ENCODE results near the gene LILRB3. TPM values are rescaled to one million over a fixed set of nuclear protein-coding genes. Genes with fewer than 3 reads are reported as not detected.
"Not testable (repeated sequence)": the region's sequence is repeated elsewhere in the genome, so short reads cannot be mapped to it uniquely, and the experiment has no call there.

The LILRB3 gene
- total RNA-seq, 3 donors from 2014 or later, result not detected

- not testable (repeated sequence) for H3K9me3 Mint-ChIP-seq; DNase-seq; H3K27me3 Mint-ChIP-seq (ENCODE audit: low read depth); H3K4me3 Mint-ChIP-seq; ATAC-seq
- Mint-ChIP-seq H3K36me3 (ENCODE audit: insufficient read depth) (peaks cover 13% of the 10 kb centered on the region), H3K4me1 (ENCODE audit: low read depth) (peaks cover 21% of the 10 kb centered on the region)
Measured at GRCh38 chr19:54194463-54194862, 28.3 kb downstream of the LILRB3 start.

- Mint-ChIP-seq H3K9me3 (no peaks in the 10 kb centered on the region), H3K27me3 (ENCODE audit: low read depth) (no peaks in the 10 kb centered on the region), H3K36me3 (ENCODE audit: insufficient read depth) (peaks cover 13% of the 10 kb centered on the region), H3K4me1 (ENCODE audit: low read depth) (peaks cover 25% of the 10 kb centered on the region), H3K4me3 (peak overlapping the region; percentile 87)
- ATAC-seq (no peak), DNase-seq (no peak)
Measured at GRCh38 chr19:54193011-54193410, 29.8 kb downstream of the LILRB3 start.

DNA sequence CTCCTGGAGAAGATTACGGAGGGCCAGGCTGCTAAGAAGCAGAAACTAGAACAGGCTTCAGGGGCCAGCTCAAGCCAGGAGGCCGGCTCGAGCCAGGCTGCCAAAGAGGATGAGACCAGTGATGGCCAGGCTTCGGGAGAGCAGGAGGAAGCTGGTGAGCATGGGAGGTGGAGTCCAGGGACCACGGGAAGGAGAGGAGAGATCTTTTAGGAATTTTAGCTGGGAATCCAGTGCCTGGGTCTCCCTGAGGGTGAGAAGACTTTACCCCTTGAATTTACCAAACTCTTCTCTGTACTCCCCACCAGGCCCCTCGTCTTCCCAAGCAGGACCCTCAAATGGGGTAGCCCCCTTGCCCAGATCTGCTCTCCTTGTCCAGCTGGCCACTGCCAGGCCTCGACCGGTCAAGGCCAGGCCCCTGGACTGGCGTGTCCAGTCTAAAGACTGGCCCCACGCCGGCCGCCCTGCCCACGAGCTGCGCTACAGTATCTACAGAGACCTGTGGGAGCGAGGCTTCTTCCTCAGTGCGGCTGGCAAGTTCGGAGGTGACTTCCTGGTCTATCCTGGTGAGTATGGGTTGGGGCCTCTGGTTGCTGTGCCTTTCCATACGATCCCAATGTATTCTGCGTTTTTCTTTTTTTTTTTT lies 30.9 kb downstream of the LILRB3 start:
- Mint-ChIP-seq H3K9me3 (no peaks in the 10 kb centered on the region), H3K36me3 (ENCODE audit: insufficient read depth) (peaks cover 14% of the 10 kb centered on the region), H3K27me3 (ENCODE audit: low read depth) (no peaks in the 10 kb centered on the region), H3K4me1 (ENCODE audit: low read depth) (peaks cover 35% of the 10 kb centered on the region), H3K4me3 (peak overlapping the region; percentile 87)
- ATAC-seq (no peak), DNase-seq (no peak)

DNA sequence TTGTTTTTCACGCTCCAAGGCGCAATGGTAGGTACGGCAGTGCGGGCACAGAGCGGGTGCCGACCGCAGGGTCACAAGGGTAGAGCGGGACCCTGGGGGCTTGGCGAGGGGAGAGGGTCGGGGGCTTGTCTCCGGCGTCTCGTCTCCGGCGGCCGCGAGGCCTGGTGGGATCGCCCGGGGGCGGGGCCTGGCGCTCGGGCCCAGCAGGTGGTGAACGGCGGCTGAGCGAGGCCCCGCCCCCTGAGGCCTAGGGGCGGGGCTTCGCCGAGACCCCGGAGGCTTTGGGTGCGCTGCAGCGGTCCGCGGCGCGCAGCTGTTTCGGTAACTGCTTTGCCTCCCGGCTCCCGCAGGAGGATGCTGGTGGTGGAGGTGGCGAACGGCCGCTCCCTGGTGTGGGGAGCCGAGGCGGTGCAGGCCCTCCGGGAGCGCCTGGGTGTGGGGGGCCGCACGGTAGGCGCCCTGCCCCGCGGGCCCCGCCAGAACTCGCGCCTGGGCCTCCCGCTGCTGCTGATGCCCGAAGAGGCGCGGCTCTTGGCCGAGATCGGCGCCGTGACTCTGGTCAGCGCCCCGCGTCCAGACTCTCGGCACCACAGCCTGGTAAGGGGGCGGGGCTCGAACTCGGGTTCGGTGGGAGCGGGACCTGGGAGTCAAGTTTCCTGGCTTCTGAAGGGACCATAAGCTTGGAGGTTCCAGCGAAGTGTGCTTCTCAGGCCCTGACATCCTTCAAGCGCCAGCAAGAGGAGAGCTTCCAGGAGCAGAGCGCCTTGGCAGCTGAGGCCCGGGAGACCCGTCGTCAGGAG lies 31.6 kb downstream of the LILRB3 start, which contains the start of gene TSEN34:
TSS of gene TSEN34 (plus strand) at position 298 of the 800 bp plus-strand sequence. CDS start at position 355, 57 bp downstream.
- no peaks in the 10 kb centered on the region for H3K9me3 Mint-ChIP-seq
- ATAC-seq (peak; percentile 35 to 41), DNase-seq (peak; percentile 82)

GRCh38 chr19:54190503-54191010 lies 32.2 kb downstream of the LILRB3 start:
- Mint-ChIP-seq H3K9me3 (no peaks in the 10 kb centered on the region), H3K4me3 (peak overlapping the region; percentile 87), H3K36me3 (ENCODE audit: insufficient read depth) (peaks cover 14% of the 10 kb centered on the region), H3K27me3 (ENCODE audit: low read depth) (no peaks in the 10 kb centered on the region), H3K4me1 (ENCODE audit: low read depth) (peaks cover 37% of the 10 kb centered on the region)
- peak; percentile 63 to 65 for ATAC-seq
- peak; percentile 100 for DNase-seq

More for the DNA sequence above, 31.6 kb downstream of the LILRB3 start, which contains the start of gene TSEN34:
- no peaks in the 10 kb centered on the region for H3K27me3 Mint-ChIP-seq (ENCODE audit: low read depth)
- peaks cover 37% of the 10 kb centered on the region for H3K4me1 Mint-ChIP-seq (ENCODE audit: low read depth)
- peak within 1 kb of the TSS; percentile 87 for H3K4me3 Mint-ChIP-seq
- peaks cover 16% of the 10 kb centered on the region for H3K36me3 Mint-ChIP-seq (ENCODE audit: insufficient read depth)

DNA sequence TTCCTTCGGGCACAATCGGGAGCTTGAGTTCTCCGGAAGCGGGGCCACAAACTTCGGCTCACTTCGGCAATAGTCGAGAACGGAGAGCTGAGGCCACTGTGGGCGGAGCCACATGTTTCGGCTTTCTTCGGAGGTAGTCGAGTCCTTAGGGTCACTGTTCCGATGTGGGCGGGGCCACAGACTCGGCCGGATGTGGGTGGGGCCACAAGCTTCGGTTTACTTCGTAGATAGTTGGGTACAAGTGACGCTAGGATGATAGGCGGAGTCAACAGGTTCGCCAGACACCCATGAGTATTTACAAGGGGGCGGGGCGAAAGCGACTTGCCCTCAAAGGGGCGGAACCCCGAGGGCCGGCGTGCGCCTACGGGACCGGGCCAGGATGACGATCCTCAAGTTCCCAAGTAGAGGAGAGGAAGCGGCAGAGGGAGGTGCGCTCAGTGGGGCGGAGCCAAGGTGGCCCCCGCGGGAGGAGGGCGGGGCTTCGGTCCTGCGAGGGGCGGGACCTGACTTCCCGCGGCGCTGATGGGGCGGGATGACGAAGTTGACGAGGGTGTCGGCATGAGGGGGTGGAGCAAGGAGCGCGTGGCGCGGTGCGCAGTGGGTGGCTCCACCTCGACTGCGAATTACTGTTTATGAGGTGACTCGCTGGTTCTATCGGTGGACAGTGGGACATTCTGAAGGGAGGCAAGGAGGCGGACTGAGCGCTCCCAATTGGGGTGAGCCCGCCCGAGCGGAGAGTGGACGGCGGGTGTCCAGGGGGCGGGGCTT lies 32.9 kb downstream of the LILRB3 start:
- peak; percentile 100 for DNase-seq
- H3K27me3 Mint-ChIP-seq (ENCODE audit: low read depth), result no peaks in the 10 kb centered on the region
- peak overlapping the region; percentile 87 for H3K4me3 Mint-ChIP-seq
- H3K4me1 Mint-ChIP-seq (ENCODE audit: low read depth), result peaks cover 37% of the 10 kb centered on the region
- peak; percentile 59 to 63 for ATAC-seq
- peaks cover 14% of the 10 kb centered on the region for H3K36me3 Mint-ChIP-seq (ENCODE audit: insufficient read depth)
- no peaks in the 10 kb centered on the region for H3K9me3 Mint-ChIP-seq

DNA sequence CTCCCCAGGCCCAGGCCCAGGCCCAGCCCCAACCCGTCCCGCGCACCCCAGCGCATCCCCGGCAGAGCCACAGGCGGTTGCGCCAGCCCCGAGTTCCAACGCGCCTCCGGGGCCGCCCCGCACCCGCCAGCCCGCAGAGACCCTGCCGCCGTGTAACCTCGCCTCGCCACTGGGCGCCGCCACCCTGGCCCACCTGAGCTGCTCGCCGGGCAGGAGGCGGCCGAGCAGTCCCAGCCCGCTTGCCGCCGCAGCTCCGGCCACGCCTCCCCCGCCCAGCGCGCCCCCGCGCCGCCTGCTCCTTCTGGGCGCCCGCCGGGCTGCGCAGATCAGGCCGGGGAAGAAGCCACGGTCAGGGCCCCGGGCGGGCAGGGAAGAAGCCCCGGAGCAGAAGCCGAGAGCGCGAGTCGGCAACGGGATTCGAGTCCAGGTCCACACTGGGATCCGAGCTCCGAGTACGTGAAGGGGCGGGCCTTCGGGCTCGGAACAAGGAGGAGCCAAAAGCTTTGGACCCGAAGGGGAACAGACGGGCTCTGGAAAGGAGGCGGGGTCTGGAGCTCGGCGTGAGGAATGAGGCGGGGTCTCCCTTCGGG lies 33.6 kb downstream of the LILRB3 start, which contains the start of gene MBOAT7:
TSS of gene MBOAT7 (minus strand) at position 436 of the 590 bp plus-strand sequence. CDS start 1,072 bp downstream, outside the sequence.
- DNase-seq, result no peak
- no peaks in the 10 kb centered on the region for H3K9me3 Mint-ChIP-seq
- peak; percentile 2 for ATAC-seq

GRCh38 chr19:54188215-54188871 lies 34.5 kb downstream of the LILRB3 start:
- no peaks in the 10 kb centered on the region for H3K9me3 Mint-ChIP-seq
- DNase-seq, result peak; percentile 59
- H3K27me3 Mint-ChIP-seq (ENCODE audit: low read depth), result no peaks in the 10 kb centered on the region
- peaks cover 9% of the 10 kb centered on the region for H3K36me3 Mint-ChIP-seq (ENCODE audit: insufficient read depth)
- ATAC-seq, result no peak
- H3K4me1 Mint-ChIP-seq (ENCODE audit: low read depth), result peaks cover 37% of the 10 kb centered on the region
- peak overlapping the region; percentile 87 for H3K4me3 Mint-ChIP-seq

More for the DNA sequence above, 33.6 kb downstream of the LILRB3 start, which contains the start of gene MBOAT7:
- peaks cover 14% of the 10 kb centered on the region for H3K36me3 Mint-ChIP-seq (ENCODE audit: insufficient read depth)
- peaks cover 37% of the 10 kb centered on the region for H3K4me1 Mint-ChIP-seq (ENCODE audit: low read depth)
- peak within 1 kb of the TSS; percentile 87 for H3K4me3 Mint-ChIP-seq
- no peaks in the 10 kb centered on the region for H3K27me3 Mint-ChIP-seq (ENCODE audit: low read depth)

GRCh38 chr19:54186934-54187381 lies 35.8 kb downstream of the LILRB3 start:
- H3K4me1 Mint-ChIP-seq (ENCODE audit: low read depth), result peaks cover 25% of the 10 kb centered on the region

DNA sequence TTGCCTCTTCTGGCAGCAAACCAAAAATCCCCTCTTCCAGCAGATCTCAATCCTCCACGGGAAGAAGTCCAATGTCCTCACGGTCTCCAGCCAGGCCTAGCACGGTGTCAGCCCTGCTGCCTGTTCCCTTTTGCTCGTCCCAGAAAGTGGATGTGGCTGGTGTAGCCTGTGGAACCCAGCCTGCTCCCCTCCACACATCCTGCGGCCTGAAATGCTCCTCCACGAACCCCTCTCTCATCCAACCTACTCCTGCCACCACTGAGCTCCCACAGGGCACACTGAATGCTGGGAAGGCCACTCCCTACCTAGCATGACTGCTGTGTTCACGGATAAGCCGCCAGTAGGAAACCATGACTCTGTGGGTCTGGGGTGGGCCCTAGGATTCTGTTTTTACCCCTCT lies 36.5 kb downstream of the LILRB3 start:
- H3K9me3 Mint-ChIP-seq, result no peaks in the 10 kb centered on the region
- peaks cover 9% of the 10 kb centered on the region for H3K36me3 Mint-ChIP-seq (ENCODE audit: insufficient read depth)
- DNase-seq (no peak), ATAC-seq (no peak)
- H3K4me3 Mint-ChIP-seq, result no peak overlapping the region
- H3K4me1 Mint-ChIP-seq (ENCODE audit: low read depth), result peaks cover 20% of the 10 kb centered on the region
- no peaks in the 10 kb centered on the region for H3K27me3 Mint-ChIP-seq (ENCODE audit: low read depth)

More at GRCh38 chr19:54186934-54187381, 35.8 kb downstream of the LILRB3 start:
- DNase-seq (no peak), ATAC-seq (no peak)
- Mint-ChIP-seq H3K36me3 (ENCODE audit: insufficient read depth) (peaks cover 9% of the 10 kb centered on the region), H3K4me3 (peak overlapping the region; percentile 87), H3K27me3 (ENCODE audit: low read depth) (no peaks in the 10 kb centered on the region), H3K9me3 (no peaks in the 10 kb centered on the region)

DNA sequence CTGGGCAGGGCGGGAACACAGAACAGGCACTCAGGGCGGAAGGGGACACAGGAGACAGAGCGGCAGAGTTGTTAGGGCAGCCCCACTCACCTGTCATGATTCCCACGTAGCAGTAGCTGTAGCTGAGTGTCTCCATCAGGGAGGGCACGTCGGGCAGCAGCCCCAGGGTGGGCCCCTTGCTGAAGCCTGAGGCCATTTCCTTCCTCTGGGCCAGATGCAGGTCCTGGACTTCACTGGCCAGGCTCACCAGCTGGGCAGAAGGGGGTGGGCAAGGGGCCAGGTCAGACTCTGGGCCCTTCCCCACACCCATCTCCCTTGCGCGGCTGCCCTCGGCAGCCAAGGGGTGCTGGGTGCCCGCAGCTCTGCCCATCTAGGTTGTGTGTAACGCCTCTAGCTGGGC lies 39.4 kb downstream of the LILRB3 start:
- no peak overlapping the region for H3K4me3 Mint-ChIP-seq
- no peak for ATAC-seq
- H3K27me3 Mint-ChIP-seq (ENCODE audit: low read depth), result no peaks in the 10 kb centered on the region

DNA sequence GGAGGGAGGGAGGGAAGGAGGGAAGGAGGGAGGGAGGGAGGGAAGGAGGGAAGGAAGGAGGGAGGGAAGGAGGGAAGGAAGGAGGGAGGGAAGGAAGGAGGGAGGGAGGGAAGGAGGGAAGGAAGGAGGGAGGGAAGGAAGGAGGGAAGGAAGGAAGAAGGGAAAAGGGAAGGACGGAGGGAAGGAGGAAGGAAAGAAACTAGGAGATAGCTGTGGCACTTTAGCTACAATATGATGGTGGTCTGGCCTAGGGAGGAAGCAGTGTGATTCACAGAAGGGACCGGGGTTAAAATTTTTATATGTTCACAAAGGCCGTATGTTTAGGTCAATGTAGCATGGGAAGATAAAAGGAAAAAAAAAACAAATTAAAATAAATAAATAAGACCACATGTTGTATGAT lies 40.9 kb downstream of the LILRB3 start:
- H3K4me3 Mint-ChIP-seq; ATAC-seq; H3K9me3 Mint-ChIP-seq; DNase-seq; H3K27me3 Mint-ChIP-seq (ENCODE audit: low read depth); H3K4me1 Mint-ChIP-seq (ENCODE audit: low read depth): not testable (repeated sequence)
- H3K36me3 Mint-ChIP-seq (ENCODE audit: insufficient read depth), result peaks cover 17% of the 10 kb centered on the region

More for the DNA sequence above, 39.4 kb downstream of the LILRB3 start:
- DNase-seq, result no peak
- peaks cover 16% of the 10 kb centered on the region for H3K36me3 Mint-ChIP-seq (ENCODE audit: insufficient read depth)
- H3K4me1 Mint-ChIP-seq (ENCODE audit: low read depth), result peaks cover 15% of the 10 kb centered on the region
- no peaks in the 10 kb centered on the region for H3K9me3 Mint-ChIP-seq

DNA sequence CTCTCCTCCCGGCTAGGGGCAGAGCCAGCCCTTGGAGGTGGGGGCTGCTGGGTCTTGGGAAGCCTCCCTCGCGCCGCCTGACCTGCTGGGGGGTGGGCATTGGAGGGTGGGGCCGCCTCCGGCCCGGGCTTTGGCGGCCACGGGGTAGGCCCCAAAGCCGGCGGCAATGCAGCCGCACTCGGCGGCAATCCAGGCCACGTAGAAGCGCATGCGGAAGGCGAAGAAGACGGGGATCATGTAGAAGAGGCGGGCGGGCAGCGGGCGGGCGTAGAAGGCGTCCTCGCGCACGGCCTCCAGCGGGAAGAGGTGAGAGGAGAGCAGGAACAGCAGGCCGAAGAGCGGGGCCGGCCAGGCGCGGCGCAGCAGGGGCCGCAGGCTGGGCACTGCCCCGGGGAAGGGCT lies 42.1 kb downstream of the LILRB3 start:
- H3K9me3 Mint-ChIP-seq, result no peaks in the 10 kb centered on the region
- DNase-seq (no peak), ATAC-seq (no peak)
- H3K36me3 Mint-ChIP-seq (ENCODE audit: insufficient read depth), result peaks cover 16% of the 10 kb centered on the region
- H3K4me1 Mint-ChIP-seq (ENCODE audit: low read depth), result no peaks in the 10 kb centered on the region
- no peaks in the 10 kb centered on the region for H3K27me3 Mint-ChIP-seq (ENCODE audit: low read depth)
- H3K4me3 Mint-ChIP-seq, result no peak overlapping the region
